ENCODE measurements around the gene TTLL1. TPM values are rescaled to one million over a fixed set of nuclear protein-coding genes. Genes with fewer than 3 reads are reported as not detected.

Gene TTLL1
- total RNA-seq, 1 experiment from 2014 or later = 4.6 TPM

DNA sequence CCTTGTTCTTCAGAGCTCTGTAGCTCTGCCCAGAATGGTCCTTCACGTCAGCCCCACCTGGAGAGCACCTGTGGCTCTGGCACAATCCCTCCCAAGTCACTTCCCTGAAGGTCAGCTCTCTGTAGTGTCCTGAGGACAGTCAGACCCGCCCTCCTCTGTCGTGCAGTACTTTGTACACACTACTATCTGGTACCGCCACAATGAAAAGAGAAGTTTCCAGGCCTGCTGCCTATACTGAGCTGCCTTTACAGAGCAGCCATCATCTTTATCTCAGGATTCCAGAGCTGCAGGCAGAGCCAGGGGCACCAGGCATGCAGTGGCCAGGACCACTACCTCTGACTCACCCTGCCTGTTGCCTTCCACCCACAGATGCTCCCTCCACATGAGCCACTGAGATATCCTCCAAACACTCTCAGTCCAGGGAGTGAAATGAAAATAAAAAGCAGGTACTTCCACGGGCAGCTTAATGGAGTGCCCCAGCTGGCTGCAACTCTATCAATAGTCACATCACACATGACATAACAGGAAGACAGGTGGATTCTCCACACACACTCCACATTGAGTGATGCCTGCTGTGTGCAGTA, 81.6 kb downstream of the TTLL1 start:
- no peaks in the 10 kb centered on the region for H3K36me3 ChIP-seq (ENCODE audit: control insufficient read depth, insufficient read depth, low read length)
- no peaks in the 10 kb centered on the region for H3K27me3 ChIP-seq (ENCODE audit: control insufficient read depth, insufficient read depth, low read length)
- no TSS peak for BruUV-seq (replicated peaks)
- in situ Hi-C loops (cut with HindIII; ENCODE audit: low pct_unique_long_range_greater_than_20kb, low sequenced_read_pairs) (no loop called here), intact Hi-C loops (cut with micrococcal nuclease; ENCODE audit: unreplicated experiment) (no loop called here)
- TF ChIP-seq, protein P1, sequence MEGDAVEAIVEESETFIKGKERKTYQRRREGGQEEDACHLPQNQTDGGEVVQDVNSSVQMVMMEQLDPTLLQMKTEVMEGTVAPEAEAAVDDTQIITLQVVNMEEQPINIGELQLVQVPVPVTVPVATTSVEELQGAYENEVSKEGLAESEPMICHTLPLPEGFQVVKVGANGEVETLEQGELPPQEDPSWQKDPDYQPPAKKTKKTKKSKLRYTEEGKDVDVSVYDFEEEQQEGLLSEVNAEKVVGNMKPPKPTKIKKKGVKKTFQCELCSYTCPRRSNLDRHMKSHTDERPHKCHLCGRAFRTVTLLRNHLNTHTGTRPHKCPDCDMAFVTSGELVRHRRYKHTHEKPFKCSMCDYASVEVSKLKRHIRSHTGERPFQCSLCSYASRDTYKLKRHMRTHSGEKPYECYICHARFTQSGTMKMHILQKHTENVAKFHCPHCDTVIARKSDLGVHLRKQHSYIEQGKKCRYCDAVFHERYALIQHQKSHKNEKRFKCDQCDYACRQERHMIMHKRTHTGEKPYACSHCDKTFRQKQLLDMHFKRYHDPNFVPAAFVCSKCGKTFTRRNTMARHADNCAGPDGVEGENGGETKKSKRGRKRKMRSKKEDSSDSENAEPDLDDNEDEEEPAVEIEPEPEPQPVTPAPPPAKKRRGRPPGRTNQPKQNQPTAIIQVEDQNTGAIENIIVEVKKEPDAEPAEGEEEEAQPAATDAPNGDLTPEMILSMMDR (IDR thresholded peaks at IDR 0.05) = no peak
- no peak for TF ChIP-seq TCF7L2 (IDR thresholded peaks at IDR 0.05; ENCODE audit: low read depth, low read length)
- TF ChIP-seq POLR2AphosphoS5 (IDR thresholded peaks at IDR 0.05; ENCODE audit: low read depth, low read length) = no peak
- TF ChIP-seq SIN3A (IDR thresholded peaks at IDR 0.05; ENCODE audit: borderline replicate concordance, insufficient read depth, low read depth, low read length) = no peak
- TF ChIP-seq, protein P2, sequence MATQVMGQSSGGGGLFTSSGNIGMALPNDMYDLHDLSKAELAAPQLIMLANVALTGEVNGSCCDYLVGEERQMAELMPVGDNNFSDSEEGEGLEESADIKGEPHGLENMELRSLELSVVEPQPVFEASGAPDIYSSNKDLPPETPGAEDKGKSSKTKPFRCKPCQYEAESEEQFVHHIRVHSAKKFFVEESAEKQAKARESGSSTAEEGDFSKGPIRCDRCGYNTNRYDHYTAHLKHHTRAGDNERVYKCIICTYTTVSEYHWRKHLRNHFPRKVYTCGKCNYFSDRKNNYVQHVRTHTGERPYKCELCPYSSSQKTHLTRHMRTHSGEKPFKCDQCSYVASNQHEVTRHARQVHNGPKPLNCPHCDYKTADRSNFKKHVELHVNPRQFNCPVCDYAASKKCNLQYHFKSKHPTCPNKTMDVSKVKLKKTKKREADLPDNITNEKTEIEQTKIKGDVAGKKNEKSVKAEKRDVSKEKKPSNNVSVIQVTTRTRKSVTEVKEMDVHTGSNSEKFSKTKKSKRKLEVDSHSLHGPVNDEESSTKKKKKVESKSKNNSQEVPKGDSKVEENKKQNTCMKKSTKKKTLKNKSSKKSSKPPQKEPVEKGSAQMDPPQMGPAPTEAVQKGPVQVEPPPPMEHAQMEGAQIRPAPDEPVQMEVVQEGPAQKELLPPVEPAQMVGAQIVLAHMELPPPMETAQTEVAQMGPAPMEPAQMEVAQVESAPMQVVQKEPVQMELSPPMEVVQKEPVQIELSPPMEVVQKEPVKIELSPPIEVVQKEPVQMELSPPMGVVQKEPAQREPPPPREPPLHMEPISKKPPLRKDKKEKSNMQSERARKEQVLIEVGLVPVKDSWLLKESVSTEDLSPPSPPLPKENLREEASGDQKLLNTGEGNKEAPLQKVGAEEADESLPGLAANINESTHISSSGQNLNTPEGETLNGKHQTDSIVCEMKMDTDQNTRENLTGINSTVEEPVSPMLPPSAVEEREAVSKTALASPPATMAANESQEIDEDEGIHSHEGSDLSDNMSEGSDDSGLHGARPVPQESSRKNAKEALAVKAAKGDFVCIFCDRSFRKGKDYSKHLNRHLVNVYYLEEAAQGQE (IDR thresholded peaks at IDR 0.05; ENCODE audit: insufficient read depth in 1 of 2, low read depth in 2 of 2, low read length in 1 of 2) = no peak
- ChIA-PET CTCF (interaction anchor here (0.6 kb wide), 2 partner anchors 10 to 41 kb away, joined by 3 read pairs; no protein-coding TSS in a partner anchor), POLR2A (no interaction called here)
- no peak for ATAC-seq
- H3K9me3 ChIP-seq (ENCODE audit: control insufficient read depth, insufficient read depth, low read depth, low read length) = no peaks in the 10 kb centered on the region
- H3K4me1 ChIP-seq (ENCODE audit: control insufficient read depth, insufficient read depth, low read length) = peaks cover 29% of the 10 kb centered on the region
- H3K4me3 ChIP-seq (ENCODE audit: low read depth in 2 of 2, low read length in 2 of 2) = no peak overlapping the region
- no peak for DNase-seq (ENCODE audit: low read depth, low spot score)
- no peak overlapping the region for H3K27ac ChIP-seq (ENCODE audit: low read length)

DNA sequence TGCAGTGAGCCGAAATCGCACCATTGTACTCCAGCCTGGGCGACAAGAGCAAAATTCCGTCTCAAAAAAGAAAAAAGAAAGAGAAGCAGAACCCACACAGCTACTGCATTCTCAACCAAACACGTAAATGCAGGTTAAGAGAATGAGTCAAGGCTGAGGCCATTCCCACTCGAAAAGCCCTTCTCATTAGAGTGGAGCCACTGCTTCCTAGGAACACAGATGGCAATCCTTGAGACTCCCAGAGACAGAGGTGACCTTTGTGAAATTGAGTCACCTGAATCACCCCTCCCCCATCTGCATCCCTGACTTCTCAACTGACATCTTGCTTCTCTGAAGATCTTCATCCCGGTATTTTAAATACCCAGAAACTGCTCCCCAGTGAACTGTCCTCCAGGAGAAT, 82.4 kb downstream of the TTLL1 start:
- ATAC-seq (no peak), DNase-seq (ENCODE audit: low read depth, low spot score) (no peak)
- no peak overlapping the region for H3K4me3 ChIP-seq (ENCODE audit: low read depth in 2 of 2, low read length in 2 of 2)
- in situ Hi-C loops (cut with HindIII; ENCODE audit: low pct_unique_long_range_greater_than_20kb, low sequenced_read_pairs) (no loop called here), intact Hi-C loops (cut with micrococcal nuclease; ENCODE audit: unreplicated experiment) (no loop called here)
- H3K4me1 ChIP-seq (ENCODE audit: control insufficient read depth, insufficient read depth, low read length) = peaks cover 37% of the 10 kb centered on the region
- no peaks in the 10 kb centered on the region for H3K36me3 ChIP-seq (ENCODE audit: control insufficient read depth, insufficient read depth, low read length)
- H3K27me3 ChIP-seq (ENCODE audit: control insufficient read depth, insufficient read depth, low read length) = no peaks in the 10 kb centered on the region
- H3K27ac ChIP-seq (ENCODE audit: low read length) = no peak overlapping the region
- POLR2A ChIA-PET = no interaction called here
- no TSS peak for BruUV-seq (replicated peaks)
- H3K9me3 ChIP-seq (ENCODE audit: control insufficient read depth, insufficient read depth, low read depth, low read length) = no peaks in the 10 kb centered on the region
- TF ChIP-seq POLR2AphosphoS5 (IDR thresholded peaks at IDR 0.05; ENCODE audit: low read depth, low read length) (no peak), SIN3A (IDR thresholded peaks at IDR 0.05; ENCODE audit: borderline replicate concordance, insufficient read depth, low read depth, low read length) (no peak), TCF7L2 (IDR thresholded peaks at IDR 0.05; ENCODE audit: low read depth, low read length) (no peak)
- TF ChIP-seq, protein P1 (IDR thresholded peaks at IDR 0.05) = no peak
- TF ChIP-seq, protein P2 (IDR thresholded peaks at IDR 0.05; ENCODE audit: insufficient read depth in 1 of 2, low read depth in 2 of 2, low read length in 1 of 2) = no peak
- CTCF ChIA-PET = no interaction called here

Data from Panc1 (cell line).